K562 (cell line): Measurements from ENCODE around the gene CEMIP2.

Source experiments
- CTCF ChIP-seq, 3 experiments: IDR thresholded peaks in 2 of 3; conservative IDR thresholded peaks in 1 of 3; 2 replicates each; pipeline ENCODE4 v1.5.1; 2011 to 2012; ENCODE audit warnings: low read length in 3 of 3, mild to moderate bottlenecking in 3 of 3, control low read depth in 2 of 3, improper control_type of control experiment in 1 of 3, inconsistent platforms in 1 of 3, low read depth in 1 of 3, mixed read lengths in 1 of 3, moderate library complexity in 1 of 3; ENCODE audit not compliant: insufficient read depth in 2 of 3
- E2F6 ChIP-seq, 2 experiments: IDR thresholded peaks; 2 replicates each; pipeline ENCODE4 v1.6.1; 2011; ENCODE audit warnings: borderline replicate concordance in 1 of 2, control low read depth in 1 of 2, low read depth in 1 of 2, low read length in 1 of 2, mild to moderate bottlenecking in 1 of 2, mixed read lengths in 1 of 2, moderate library complexity in 1 of 2; ENCODE audit not compliant: insufficient read depth in 1 of 2, insufficient read length in 1 of 2, poor library complexity in 1 of 2, severe bottlenecking in 1 of 2; ENCODE audit errors: extremely low read depth in 1 of 2
- MAX ChIP-seq: sonication (generic); formaldehyde crosslinking; IDR thresholded peaks from 2 replicates; pipeline ENCODE4 v1.9.0; 2022; ENCODE audit warnings: mild to moderate bottlenecking, missing genetic modification reagents
- POLR2G ChIP-seq: fragments of 200-400 bp; formaldehyde crosslinking; IDR thresholded peaks from 2 replicates; pipeline ENCODE4 v1.6.1; 2017; ENCODE audit warnings: low read depth, mild to moderate bottlenecking, antibody characterized with exemption, low read length, moderate library complexity
- SIN3A ChIP-seq, 2 experiments: fragments of 150-350 bp in 1 of 2; IDR thresholded peaks; 2 replicates each; pipeline ENCODE4 v1.6.1; 2011 to 2016; ENCODE audit warnings: borderline replicate concordance in 2 of 2, low read depth in 2 of 2, low read length in 2 of 2, mild to moderate bottlenecking in 2 of 2, moderate library complexity in 2 of 2; ENCODE audit not compliant: control insufficient read depth in 1 of 2
- TAL1 ChIP-seq: fragments of 450-650 bp; IDR thresholded peaks from 2 replicates; pipeline ENCODE4 v1.6.1; 2016; ENCODE audit warnings: mild to moderate bottlenecking
- ZNF766 ChIP-seq: fragments of 200-800 bp; sonication (Bioruptor generic); conservative IDR thresholded peaks from 2 replicates; pipeline ENCODE4 v1.6.1; 2016; ENCODE audit warnings: missing genetic modification characterization, missing compliant biosample characterization

- TF ChIP-seq E2F6 (IDR thresholded peaks at IDR 0.05; ENCODE audit: borderline replicate concordance in 1 of 2, extremely low read depth in 1 of 2, insufficient read depth in 1 of 2, insufficient read length in 1 of 2, low read depth in 1 of 2, low read length in 1 of 2, poor library complexity in 1 of 2, severe bottlenecking in 1 of 2) (no peak), SIN3A (IDR thresholded peaks at IDR 0.05; ENCODE audit: borderline replicate concordance in 2 of 2, control insufficient read depth in 1 of 2, low read depth in 2 of 2, low read length in 2 of 2) (no peak), POLR2G (no peak), TAL1 (no peak), MAX (CRISPR knock-in tag) (no peak), CTCF (IDR thresholded peaks at IDR 0.05 in 2 of 3, conservative IDR thresholded peaks at IDR 0.05 in 1 of 3; ENCODE audit: insufficient read depth in 2 of 3, low read depth in 1 of 3, low read length in 3 of 3) (no peak), ZNF766 (no peak)
Observed at GRCh38 chr9:71663216-71663615, 105.1 kb downstream of the CEMIP2 start.
